ENCODE measurements around the gene EXOC1.

Gene EXOC1

DNA sequence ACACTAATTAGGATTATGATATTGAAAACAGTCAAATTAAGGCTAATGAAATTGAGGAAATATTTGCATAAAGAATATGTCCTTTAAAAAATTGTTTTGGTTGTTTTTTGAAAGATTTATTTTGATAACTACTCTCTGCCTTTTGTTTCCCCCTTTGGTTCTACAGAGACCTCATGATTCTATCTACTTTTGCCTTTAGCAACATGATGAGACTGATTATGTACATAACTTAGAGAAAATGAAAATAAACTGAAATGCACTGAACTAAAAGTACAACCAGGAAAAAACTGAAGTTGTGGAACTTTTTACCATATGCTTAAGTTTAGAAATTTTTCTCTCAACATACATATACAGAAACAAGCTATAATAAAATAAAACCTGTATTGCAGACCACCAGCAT, 21.4 kb downstream of the EXOC1 start:
- no peaks in the 10 kb centered on the region for H3K9me3 Mint-ChIP-seq

DNA sequence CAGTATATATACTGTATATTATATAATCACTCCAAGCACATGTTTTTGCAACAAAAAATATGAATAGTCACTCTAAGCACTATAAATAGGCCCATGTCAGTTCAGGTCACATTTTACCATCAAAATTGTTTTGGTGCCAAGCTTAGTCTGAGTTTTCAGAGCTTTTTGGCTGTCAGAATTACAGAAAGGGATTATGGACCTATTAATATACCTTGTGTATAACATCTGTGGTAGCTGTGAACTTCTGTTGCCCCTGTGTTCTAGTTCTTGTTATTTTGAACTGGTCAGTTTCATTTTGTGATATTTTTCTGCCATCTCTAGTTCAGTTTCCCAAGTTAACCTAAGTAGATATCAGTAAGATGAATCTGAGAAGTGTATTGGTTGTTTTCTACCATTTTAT, 22.9 kb downstream of the EXOC1 start:
- H3K4me3 Mint-ChIP-seq = no peak overlapping the region
- H3K9me3 Mint-ChIP-seq = no peaks in the 10 kb centered on the region
- H3K36me3 Mint-ChIP-seq (ENCODE audit: low read depth) = peaks cover 41% of the 10 kb centered on the region
- H3K27me3 Mint-ChIP-seq (ENCODE audit: low read depth) = no peaks in the 10 kb centered on the region
- H3K27ac Mint-ChIP-seq = no peak overlapping the region
- TF ChIP-seq, protein P1, sequence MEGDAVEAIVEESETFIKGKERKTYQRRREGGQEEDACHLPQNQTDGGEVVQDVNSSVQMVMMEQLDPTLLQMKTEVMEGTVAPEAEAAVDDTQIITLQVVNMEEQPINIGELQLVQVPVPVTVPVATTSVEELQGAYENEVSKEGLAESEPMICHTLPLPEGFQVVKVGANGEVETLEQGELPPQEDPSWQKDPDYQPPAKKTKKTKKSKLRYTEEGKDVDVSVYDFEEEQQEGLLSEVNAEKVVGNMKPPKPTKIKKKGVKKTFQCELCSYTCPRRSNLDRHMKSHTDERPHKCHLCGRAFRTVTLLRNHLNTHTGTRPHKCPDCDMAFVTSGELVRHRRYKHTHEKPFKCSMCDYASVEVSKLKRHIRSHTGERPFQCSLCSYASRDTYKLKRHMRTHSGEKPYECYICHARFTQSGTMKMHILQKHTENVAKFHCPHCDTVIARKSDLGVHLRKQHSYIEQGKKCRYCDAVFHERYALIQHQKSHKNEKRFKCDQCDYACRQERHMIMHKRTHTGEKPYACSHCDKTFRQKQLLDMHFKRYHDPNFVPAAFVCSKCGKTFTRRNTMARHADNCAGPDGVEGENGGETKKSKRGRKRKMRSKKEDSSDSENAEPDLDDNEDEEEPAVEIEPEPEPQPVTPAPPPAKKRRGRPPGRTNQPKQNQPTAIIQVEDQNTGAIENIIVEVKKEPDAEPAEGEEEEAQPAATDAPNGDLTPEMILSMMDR (IDR thresholded peaks at IDR 0.05; ENCODE audit: unreplicated experiment in 3 of 3) = no peak
- H3K4me1 Mint-ChIP-seq = no peaks in the 10 kb centered on the region

More for the DNA sequence above, 21.4 kb downstream of the EXOC1 start:
- TF ChIP-seq, protein P1 (IDR thresholded peaks at IDR 0.05; ENCODE audit: unreplicated experiment in 3 of 3) = no peak
- Mint-ChIP-seq H3K4me3 (no peak overlapping the region), H3K27me3 (ENCODE audit: low read depth) (no peaks in the 10 kb centered on the region), H3K4me1 (no peaks in the 10 kb centered on the region), H3K36me3 (ENCODE audit: low read depth) (peaks cover 41% of the 10 kb centered on the region), H3K27ac (no peak overlapping the region)

DNA sequence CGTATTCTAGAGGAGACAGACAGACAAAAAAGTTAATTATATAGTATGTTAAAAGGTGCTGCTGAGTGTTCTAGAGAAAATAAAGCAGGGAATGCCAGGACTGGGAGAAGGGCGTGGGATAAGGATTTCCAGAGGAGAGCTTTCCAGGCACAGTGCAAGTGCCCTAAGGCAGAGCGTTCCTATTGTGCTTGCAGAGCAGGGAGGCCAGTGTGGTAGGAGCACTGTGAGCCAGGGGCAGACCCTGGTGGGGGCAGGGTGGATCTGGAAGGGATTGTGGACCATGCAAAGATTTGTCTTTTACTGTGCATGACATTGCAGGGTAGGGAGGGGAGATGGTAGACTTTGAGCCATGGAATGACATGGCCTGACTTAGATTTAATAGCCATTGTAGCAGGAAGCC, 25.8 kb downstream of the EXOC1 start:
- H3K4me3 Mint-ChIP-seq = no peak overlapping the region
- peaks cover 43% of the 10 kb centered on the region for H3K36me3 Mint-ChIP-seq (ENCODE audit: low read depth)
- H3K4me1 Mint-ChIP-seq = no peaks in the 10 kb centered on the region
- no peaks in the 10 kb centered on the region for H3K9me3 Mint-ChIP-seq
- TF ChIP-seq, protein P1 (IDR thresholded peaks at IDR 0.05; ENCODE audit: unreplicated experiment in 3 of 3) = no peak
- no peaks in the 10 kb centered on the region for H3K27me3 Mint-ChIP-seq (ENCODE audit: low read depth)
- H3K27ac Mint-ChIP-seq = no peak overlapping the region

DNA sequence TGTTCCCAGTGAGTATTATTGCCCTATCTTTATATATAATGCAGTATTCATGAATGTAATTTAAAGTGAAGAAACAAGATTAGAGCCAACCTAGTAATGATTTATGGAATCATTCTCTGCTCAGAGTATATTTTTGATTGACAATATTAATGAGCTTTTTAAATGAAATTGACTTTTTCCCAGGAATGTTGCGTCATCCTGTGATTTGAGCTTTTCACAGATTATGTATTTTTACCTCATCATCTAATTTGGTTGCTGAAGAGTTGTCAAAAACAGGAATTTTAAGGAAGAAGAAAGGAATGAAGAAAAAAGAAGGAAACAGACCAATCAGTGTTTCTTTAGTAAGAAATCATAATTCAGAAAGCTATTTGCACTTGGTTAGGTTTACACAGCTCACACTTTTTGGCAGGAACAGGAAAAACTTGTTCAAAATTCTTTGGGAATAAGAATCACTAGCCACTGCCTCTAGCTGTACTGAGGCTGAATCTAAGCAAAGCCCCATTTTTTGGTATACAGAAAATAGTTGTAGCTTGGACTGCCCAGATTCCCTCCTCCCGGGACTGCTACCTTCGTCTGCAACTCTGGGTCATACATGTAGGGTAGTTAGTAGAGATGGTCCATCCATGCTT, 27.3 kb downstream of the EXOC1 start:
- H3K4me1 Mint-ChIP-seq = no peaks in the 10 kb centered on the region
- no peak overlapping the region for H3K4me3 Mint-ChIP-seq
- no peaks in the 10 kb centered on the region for H3K27me3 Mint-ChIP-seq (ENCODE audit: low read depth)
- no peaks in the 10 kb centered on the region for H3K9me3 Mint-ChIP-seq
- no peak overlapping the region for H3K27ac Mint-ChIP-seq
- TF ChIP-seq, protein P1 (IDR thresholded peaks at IDR 0.05; ENCODE audit: unreplicated experiment in 3 of 3) = no peak
- H3K36me3 Mint-ChIP-seq (ENCODE audit: low read depth) = peaks cover 46% of the 10 kb centered on the region

DNA sequence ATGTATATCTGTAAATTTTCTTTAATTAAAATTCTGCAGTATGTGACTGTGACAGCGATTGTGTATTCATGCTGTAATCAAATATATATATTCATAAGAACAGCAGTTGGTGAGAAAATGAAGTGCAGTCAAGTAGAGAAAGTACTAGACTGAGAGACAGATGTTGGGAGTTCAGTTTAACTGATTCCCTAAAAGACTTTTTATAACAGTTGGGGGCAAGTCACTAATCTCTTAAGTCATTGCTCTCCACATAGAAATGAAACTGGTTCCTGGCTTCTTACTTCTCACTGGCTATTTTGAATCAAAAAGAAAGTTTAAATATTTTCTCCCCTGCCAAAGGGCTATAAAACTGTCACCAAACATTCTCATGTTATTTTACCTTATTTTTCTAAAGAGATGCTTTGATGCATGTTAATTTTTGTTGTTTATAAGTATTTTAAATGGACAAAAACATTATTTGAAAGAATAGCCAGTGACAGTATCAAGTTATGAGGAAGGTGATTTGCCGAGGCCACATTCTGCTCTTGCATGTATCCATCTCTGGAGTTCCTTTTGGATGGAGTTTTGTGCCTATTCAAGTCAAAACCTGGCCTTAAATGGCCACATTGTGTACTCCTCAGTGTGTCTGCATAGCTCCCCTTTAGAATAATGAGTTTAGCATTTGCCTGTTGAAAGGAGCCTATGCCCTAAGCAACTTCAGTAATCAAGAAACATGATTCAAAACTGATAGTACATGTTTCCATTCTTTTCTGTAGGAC, 30.8 kb downstream of the EXOC1 start:
- peaks cover 31% of the 10 kb centered on the region for H3K36me3 Mint-ChIP-seq (ENCODE audit: low read depth)
- H3K27me3 Mint-ChIP-seq (ENCODE audit: low read depth) = no peaks in the 10 kb centered on the region
- H3K4me3 Mint-ChIP-seq = no peak overlapping the region
- TF ChIP-seq, protein P1 (IDR thresholded peaks at IDR 0.05; ENCODE audit: unreplicated experiment in 3 of 3) = no peak
- no peaks in the 10 kb centered on the region for H3K9me3 Mint-ChIP-seq
- no peaks in the 10 kb centered on the region for H3K4me1 Mint-ChIP-seq
- H3K27ac Mint-ChIP-seq = no peak overlapping the region

DNA sequence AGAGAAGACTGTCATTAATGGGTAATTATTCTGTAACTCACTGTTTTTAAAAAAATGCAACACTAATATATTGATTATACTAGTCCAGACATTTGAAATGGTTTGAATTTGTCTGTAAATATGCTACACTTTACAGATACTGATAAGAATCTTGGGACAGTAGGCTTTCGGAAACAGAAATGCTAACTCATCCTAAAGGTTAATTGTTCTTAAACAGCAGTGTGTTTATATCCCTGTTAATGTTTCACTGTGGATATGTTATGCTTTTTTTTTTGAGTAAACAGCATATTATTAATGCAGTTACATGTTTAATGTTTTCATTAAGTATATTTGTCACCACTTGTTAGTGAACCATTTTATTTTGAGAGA, 31.4 kb downstream of the EXOC1 start:
- Mint-ChIP-seq H3K36me3 (ENCODE audit: low read depth) (peaks cover 28% of the 10 kb centered on the region), H3K27ac (no peak overlapping the region), H3K9me3 (no peaks in the 10 kb centered on the region), H3K4me1 (no peaks in the 10 kb centered on the region), H3K4me3 (no peak overlapping the region), H3K27me3 (ENCODE audit: low read depth) (no peaks in the 10 kb centered on the region)
- TF ChIP-seq, protein P1 (IDR thresholded peaks at IDR 0.05; ENCODE audit: unreplicated experiment in 3 of 3) = no peak
